H1 (cell line): Measurements from ENCODE around the gene KLF7. TPM values are rescaled to one million over a fixed set of nuclear protein-coding genes. Genes with fewer than 3 reads are reported as not detected.
A peak's percentile ranks its signal among the peaks of the same experiment; 100 is the strongest.

ENCODE experiments used
- CTCF ChIA-PET: fragments of 300-600 bp; sonication (Branson Sonifier 250); formaldehyde crosslinking; loops from one replicate; lab custom pipeline; 2021; ENCODE audit not compliant: partially characterized antibody; lab: Charles Lee
- POLR2A ChIA-PET: fragments of 300-600 bp; sonication (Branson Sonifier 250); formaldehyde crosslinking; loops from one replicate; lab custom pipeline; 2021; ENCODE audit warnings: inconsistent platforms; ENCODE audit not compliant: partially characterized antibody; lab: Charles Lee
- DNase-seq, 2 experiments: peaks; one replicate each; pipeline versions ENCODE4 v3.0.0 to v3.0.0-alpha.2; 2010 to 2022; ENCODE audit warnings: low spot score in 2 of 2, low read depth in 1 of 2, mixed read lengths in 1 of 2
- FAIRE-seq: peaks from 2 replicates; lab custom pipeline; 2011; peaks lifted over from hg19 to GRCh38; lab: Jason Lieb, UNC
- H2AFZ ChIP-seq: 2 replicates; pipeline ENCODE4 v1.8.1; 2012; ENCODE audit warnings: low read length, inconsistent platforms
- H2AK5ac ChIP-seq: 2 replicates; pipeline ENCODE4 v1.6.1; 2013; ENCODE audit warnings: low read depth, low read length
- H2BK120ac ChIP-seq: replicated peaks from 2 replicates; pipeline ENCODE3; 2013; ENCODE audit warnings: low read depth, low read length, inconsistent platforms
- H2BK12ac ChIP-seq: 2 replicates; pipeline ENCODE4 v1.6.1; 2013; ENCODE audit warnings: low read depth, low read length
- H2BK15ac ChIP-seq: 2 replicates; pipeline ENCODE4 v1.6.1; 2013; ENCODE audit warnings: low read length
- H2BK20ac ChIP-seq: 2 replicates; pipeline ENCODE4 v1.6.1; 2013; ENCODE audit warnings: low read length
- H2BK5ac ChIP-seq: 2 replicates; pipeline ENCODE4 v1.6.1; 2013; ENCODE audit warnings: low read depth, low read length
- H3K14ac ChIP-seq: 2 replicates; pipeline ENCODE4 v1.6.1; 2013; ENCODE audit warnings: inconsistent platforms; ENCODE audit not compliant: insufficient read length
- H3K18ac ChIP-seq: 2 replicates; pipeline ENCODE4 v1.6.1; 2013; ENCODE audit warnings: low read length; ENCODE audit errors: extremely low read depth
- H3K23ac ChIP-seq: 2 replicates; pipeline ENCODE4 v1.6.1; 2013; ENCODE audit warnings: inconsistent platforms; ENCODE audit not compliant: insufficient read length
- H3K23me2 ChIP-seq: 2 replicates; pipeline ENCODE4 v1.6.1; 2013; ENCODE audit warnings: low read depth, low read length
- H3K27ac ChIP-seq: 2 replicates; pipeline ENCODE4 v1.6.1; 2011; ENCODE audit warnings: low read depth, low read length, inconsistent platforms
- H3K27me3 ChIP-seq, 4 experiments: replicated peaks in 1 of 4; 1 replicate in 1 of 4; 2 replicates in 3 of 4; pipeline versions ENCODE4 v1.6.1 to v1.8.1; 2011 to 2013; ENCODE audit warnings: low read length in 3 of 4, mild to moderate bottlenecking in 3 of 4, inconsistent platforms in 2 of 4, mixed read lengths in 2 of 4, moderate library complexity in 1 of 4; ENCODE audit not compliant: control insufficient read depth in 3 of 4, insufficient read depth in 3 of 4; ENCODE audit errors: extremely low read depth in 1 of 4
- H3K36me3 ChIP-seq, 4 experiments: 2 replicates each; pipeline versions ENCODE4 v1.6.1 to v1.8.1; 2011 to 2013; ENCODE audit warnings: mild to moderate bottlenecking in 4 of 4, low read length in 3 of 4, moderate library complexity in 2 of 4, control low read depth in 1 of 4, inconsistent platforms in 1 of 4; ENCODE audit not compliant: insufficient read depth in 4 of 4, control insufficient read depth in 2 of 4
- H3K4ac ChIP-seq: replicated peaks from 2 replicates; pipeline ENCODE3; 2013; ENCODE audit warnings: low read length, low read depth, mixed read lengths, inconsistent platforms; ENCODE audit not compliant: insufficient read length
- H3K4me1 ChIP-seq, 4 experiments: replicated peaks in 1 of 4; 1 replicate in 1 of 4; 2 replicates in 3 of 4; pipeline versions ENCODE4 v1.6.1 to v1.8.1; 2011 to 2013; ENCODE audit warnings: low read length in 3 of 4, inconsistent platforms in 2 of 4, mixed read lengths in 1 of 4; ENCODE audit not compliant: insufficient read depth in 4 of 4, control insufficient read depth in 3 of 4
- H3K4me2 ChIP-seq, 2 experiments: 2 replicates each; pipeline versions ENCODE4 v1.6.1 to v1.8.1; 2011 to 2013; ENCODE audit warnings: low read depth in 2 of 2, low read length in 2 of 2, control low read depth in 1 of 2, inconsistent platforms in 1 of 2, mild to moderate bottlenecking in 1 of 2; ENCODE audit not compliant: insufficient read depth in 1 of 2
- H3K4me3 ChIP-seq, 4 experiments: fragments of 200-600, 300-600 bp in 1 of 4; sonication (generic), shearing (Covaris generic), sonication (Bioruptor Twin) in 1 of 4; 2 replicates each; pipeline versions ENCODE4 v1.5.1 to v1.8.1; 2011 to 2016; ENCODE audit warnings: low read length in 4 of 4, low read depth in 3 of 4, control low read depth in 2 of 4, inconsistent platforms in 2 of 4, mild to moderate bottlenecking in 2 of 4, mixed read lengths in 1 of 4, moderate library complexity in 1 of 4; ENCODE audit not compliant: insufficient read depth in 2 of 4; ENCODE audit errors: extremely low read depth in 1 of 4
- H3K56ac ChIP-seq: replicated peaks from 2 replicates; pipeline ENCODE3; 2013; ENCODE audit warnings: low read depth, mild to moderate bottlenecking, mixed read lengths, low read length, inconsistent platforms; ENCODE audit not compliant: insufficient read length
- H3K79me1 ChIP-seq: 2 replicates; pipeline ENCODE4 v1.6.1; 2013; ENCODE audit warnings: low read depth, low read length, control low read depth
- H3K79me2 ChIP-seq, 2 experiments: 2 replicates each; pipeline versions ENCODE4 v1.6.1 to v1.8.1; 2012 to 2013; ENCODE audit warnings: low read length in 2 of 2, mild to moderate bottlenecking in 2 of 2, inconsistent platforms in 1 of 2; ENCODE audit not compliant: insufficient read depth in 2 of 2, control insufficient read depth in 1 of 2
- H3K9ac ChIP-seq, 4 experiments: replicated peaks in 1 of 4; 1 replicate in 1 of 4; 2 replicates in 3 of 4; pipeline versions ENCODE4 v1.6.1 to v1.8.1; 2011 to 2013; ENCODE audit warnings: low read depth in 3 of 4, low read length in 3 of 4, control low read depth in 2 of 4, mild to moderate bottlenecking in 2 of 4, moderate library complexity in 2 of 4, inconsistent platforms in 1 of 4; ENCODE audit errors: extremely low read depth in 1 of 4
- H3K9me3 ChIP-seq, 2 experiments: 2 replicates each; pipeline versions ENCODE4 v1.6.1 to v1.8.1; 2012 to 2013; ENCODE audit warnings: mild to moderate bottlenecking in 2 of 2, moderate library complexity in 2 of 2, control low read depth in 1 of 2, inconsistent platforms in 1 of 2, low read depth in 1 of 2, low read length in 1 of 2, mixed read lengths in 1 of 2; ENCODE audit not compliant: insufficient read depth in 2 of 2
- H4K20me1 ChIP-seq, 2 experiments: replicated peaks in 1 of 2; 2 replicates each; pipeline versions ENCODE3 to v1.8.1; 2011 to 2013; ENCODE audit warnings: inconsistent platforms in 2 of 2, low read length in 2 of 2, mild to moderate bottlenecking in 1 of 2; ENCODE audit not compliant: insufficient read depth in 2 of 2, control insufficient read depth in 1 of 2
- H4K5ac ChIP-seq: 2 replicates; pipeline ENCODE4 v1.6.1; 2013; ENCODE audit warnings: low read length, low read depth, mixed read lengths, inconsistent platforms; ENCODE audit not compliant: insufficient read length
- H4K8ac ChIP-seq: 2 replicates; pipeline ENCODE4 v1.8.0; 2013; ENCODE audit warnings: mild to moderate bottlenecking, moderate library complexity, low read length, inconsistent platforms; ENCODE audit not compliant: insufficient read depth; ENCODE audit errors: extremely low read depth
- H4K91ac ChIP-seq: replicated peaks from 2 replicates; pipeline ENCODE3; 2013; ENCODE audit warnings: low read length, mixed read lengths, inconsistent platforms; ENCODE audit not compliant: insufficient read length
- FOSL1 ChIP-seq: IDR thresholded peaks from 2 replicates; pipeline ENCODE4 v1.6.1; 2011; ENCODE audit warnings: mild to moderate bottlenecking, low read depth, low read length, moderate library complexity; ENCODE audit not compliant: insufficient read depth
- HDAC2 ChIP-seq, 2 experiments: fragments of 300-600 bp in 1 of 2; sonication (generic) in 1 of 2; IDR thresholded peaks; 2 replicates each; pipeline ENCODE4 v1.6.1; 2011 to 2012; ENCODE audit warnings: low read depth in 2 of 2, low read length in 2 of 2, mild to moderate bottlenecking in 2 of 2, moderate library complexity in 2 of 2, borderline replicate concordance in 1 of 2, inconsistent platforms in 1 of 2
- HDAC6 ChIP-seq: IDR thresholded peaks from one replicate; pipeline ENCODE4 v1.7.1; 2012; ENCODE audit warnings: low read depth, mild to moderate bottlenecking, inconsistent platforms, low read length, moderate library complexity
- JUND ChIP-seq: IDR thresholded peaks from 2 replicates; pipeline ENCODE4 v1.6.1; 2011; ENCODE audit warnings: mild to moderate bottlenecking, improper control_type of control experiment, low read length
- SIN3A ChIP-seq, 2 experiments: IDR thresholded peaks in 1 of 2; conservative IDR thresholded peaks in 1 of 2; 2 replicates each; pipeline ENCODE4 v1.6.1; 2011 to 2012; ENCODE audit warnings: low read length in 2 of 2, improper control_type of control experiment in 1 of 2, low read depth in 1 of 2, mild to moderate bottlenecking in 1 of 2
- SIRT6 ChIP-seq: IDR thresholded peaks from one replicate; pipeline ENCODE4 v1.7.1; 2012; ENCODE audit warnings: low read length, inconsistent platforms
- WGBS, 2 experiments: shearing (Covaris generic) in 1 of 2; methylation state at CpG; one replicate each; pipeline versions ENCODE4 v1.1.6 to v1.1.7; 2013 to 2015; ENCODE audit warnings: low lambda C conversion rate in 2 of 2, mixed read lengths in 2 of 2, inconsistent platforms in 1 of 2, low coverage in 1 of 2, missing lambda C conversion rate in 1 of 2; ENCODE audit not compliant: insufficient replicate concordance in 2 of 2, insufficient coverage in 1 of 2, insufficient read length in 1 of 2; ENCODE audit errors: extremely low coverage in 1 of 2, missing lambda C conversion rate in 1 of 2; 5-methylcytosine and 5-hydroxymethylcytosine counted together
- polyA plus RNA-seq, 7 experiments: library from polyadenylated mRNA; depleted of rRNA in 3 of 7; stranded (reverse) in 5 of 7; unstranded in 2 of 7; fragments of >200 nt in 5 of 7; fragments of 200-250 nt in 2 of 7; gene quantifications; 1 replicate in 5 of 7; 2 replicates in 1 of 7; 4 replicates in 1 of 7; pipeline versions ENCODE4 v1.2.1 to v1.2.3, GENCODE V29; 2011 to 2013; ENCODE audit warnings: missing spikeins in 2 of 7, mixed read lengths in 2 of 7
- total RNA-seq: library from RNA; stranded (reverse); fragmentation: NEBNext Ultra II Directional; extraction: Animal tissue kit (Norgen Biotek cat#: 25700); gene quantifications from 2 replicates; pipeline ENCODE4 v1.2.1, GENCODE V29; 2021
- TF ChIP-seq, protein P1 (sequence below), 3 experiments: IDR thresholded peaks; 1 replicate in 2 of 3; 2 replicates in 1 of 3; pipeline versions ENCODE4 v1.5.1 to v1.6.1; 2011; ENCODE audit warnings: low read length in 3 of 3, mild to moderate bottlenecking in 3 of 3, inconsistent platforms in 2 of 3, low read depth in 1 of 3, moderate library complexity in 1 of 3; ENCODE audit not compliant: insufficient read depth in 1 of 3; ENCODE audit errors: control extremely low read depth in 1 of 3
- TF ChIP-seq, protein P2 (sequence below): IDR thresholded peaks from 2 replicates; pipeline ENCODE4 v1.6.1; 2011; ENCODE audit warnings: low read depth, mild to moderate bottlenecking, low read length; ENCODE audit not compliant: insufficient read depth

KLF7 gene
- total and polyA plus RNA-seq, 2 of the 8 experiments (the other 6 are each of a cell fraction or from before 2014, with no cell fraction given), result 9.6 to 23.3 TPM

DNA sequence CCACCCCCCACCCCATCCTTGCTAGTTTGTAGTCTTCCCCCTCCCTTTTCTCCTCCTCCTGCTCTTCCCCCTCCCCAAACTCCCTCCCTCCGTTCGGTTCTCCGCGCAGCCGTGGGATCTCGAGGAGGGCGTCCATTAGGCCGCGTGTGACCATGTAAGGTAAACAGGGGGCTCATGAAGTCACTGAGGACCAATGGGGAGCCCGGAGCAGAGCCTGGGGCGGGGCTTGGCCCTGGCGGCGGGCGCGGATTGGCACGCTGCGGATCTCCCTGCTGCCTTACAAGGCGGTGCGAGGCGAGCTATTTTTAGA is 246 bp upstream of the KLF7 start:
- Histone ChIP-seq H3K4ac (no peak overlapping the region), H3K23ac (no peak overlapping the region), H2AFZ (no peak overlapping the region), H3K27me3 (no peaks in the 10 kb centered on the region; a peak in 2 of 7 replicates), H4K5ac (no peak overlapping the region), H3K23me2 (peaks cover 25% of the 10 kb centered on the region), H3K4me1 (peaks cover 0 to 23% (median 20%) of the 10 kb centered on the region in 4 experiments; a peak in 4 of 7 replicates), H4K8ac (peak overlapping the region; percentile 99; the same call in 1 of the 2 replicates), H3K4me2 (peak overlapping the region; percentile 65 to 100; a peak in 2 of 4 replicates), H4K91ac (no peak overlapping the region), H3K18ac (no peak overlapping the region), H3K4me3 (peak overlapping the region; percentile 54 to 97 (median 76)), H3K9me3 (no peaks in the 10 kb centered on the region), H4K20me1 (no peaks in the 10 kb centered on the region), H3K56ac (no peak overlapping the region), H3K79me1 (peaks cover 4% of the 10 kb centered on the region; the same call in 1 of the 2 replicates), H3K27ac (peak overlapping the region; percentile 99), H3K36me3 (no peaks in the 10 kb centered on the region), H2BK120ac (no peak overlapping the region), H2BK5ac (no peak overlapping the region; the same call in 1 of the 2 replicates), H2BK12ac (no peak overlapping the region), H3K14ac (no peak overlapping the region), H2BK15ac (no peak overlapping the region), H2BK20ac (no peak overlapping the region), H3K9ac (peak overlapping the region in 2 of 4 experiments; percentile 95 to 97; a peak in 4 of 7 replicates), H3K79me2 (peaks cover 11 to 40% of the 10 kb centered on the region in 2 experiments; a peak in 3 of 4 replicates), H2AK5ac (no peak overlapping the region)
- ChIA-PET POLR2A (interaction anchor here (0.7 to 5.5 kb wide), 32 partner anchors 10 to 476 kb away, joined by 3 to 103 read pairs (median 4); partner anchors contain the start of gene CREB1), CTCF (interaction anchor here (0.8 to 2.5 kb wide), 7 partner anchors 10 to 380 kb away, joined by 3 to 9 read pairs (median 4); no protein-coding TSS in a partner anchor)
- DNase-seq (peak; percentile 98 to 99), FAIRE-seq (no peak)
- WGBS, 2 experiments, result 3% methylated on average over 20 of the region's 20 CpGs; no CpG with 5 or more reads in 1 of the 2 experiments
- TF ChIP-seq FOSL1 (no peak), SIRT6 (no peak), HDAC6 (no peak), JUND (peak; percentile 58; the same call in 1 of the 2 replicates), SIN3A (conservative IDR thresholded peaks at IDR 0.05 in 1 of 2, IDR thresholded peaks at IDR 0.05 in 1 of 2; ENCODE audit: low read depth in 1 of 2, low read length in 2 of 2) (0 out of 4 replicates have a peak, but pooled peaks of 1 of the 2 experiments have one; percentile 11), HDAC2 (IDR thresholded peaks at IDR 0.05; ENCODE audit: borderline replicate concordance in 1 of 2, low read depth in 2 of 2, low read length in 2 of 2) (peak in 1 of 2 experiments; percentile 73; a peak in 1 of 4 replicates)
- TF ChIP-seq, protein P1, sequence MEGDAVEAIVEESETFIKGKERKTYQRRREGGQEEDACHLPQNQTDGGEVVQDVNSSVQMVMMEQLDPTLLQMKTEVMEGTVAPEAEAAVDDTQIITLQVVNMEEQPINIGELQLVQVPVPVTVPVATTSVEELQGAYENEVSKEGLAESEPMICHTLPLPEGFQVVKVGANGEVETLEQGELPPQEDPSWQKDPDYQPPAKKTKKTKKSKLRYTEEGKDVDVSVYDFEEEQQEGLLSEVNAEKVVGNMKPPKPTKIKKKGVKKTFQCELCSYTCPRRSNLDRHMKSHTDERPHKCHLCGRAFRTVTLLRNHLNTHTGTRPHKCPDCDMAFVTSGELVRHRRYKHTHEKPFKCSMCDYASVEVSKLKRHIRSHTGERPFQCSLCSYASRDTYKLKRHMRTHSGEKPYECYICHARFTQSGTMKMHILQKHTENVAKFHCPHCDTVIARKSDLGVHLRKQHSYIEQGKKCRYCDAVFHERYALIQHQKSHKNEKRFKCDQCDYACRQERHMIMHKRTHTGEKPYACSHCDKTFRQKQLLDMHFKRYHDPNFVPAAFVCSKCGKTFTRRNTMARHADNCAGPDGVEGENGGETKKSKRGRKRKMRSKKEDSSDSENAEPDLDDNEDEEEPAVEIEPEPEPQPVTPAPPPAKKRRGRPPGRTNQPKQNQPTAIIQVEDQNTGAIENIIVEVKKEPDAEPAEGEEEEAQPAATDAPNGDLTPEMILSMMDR (IDR thresholded peaks at IDR 0.05; ENCODE audit: control extremely low read depth in 1 of 3, insufficient read depth in 1 of 3, low read depth in 1 of 3, low read length in 3 of 3), result no peak; a peak in 1 of 4 replicates
- TF ChIP-seq, protein P2, sequence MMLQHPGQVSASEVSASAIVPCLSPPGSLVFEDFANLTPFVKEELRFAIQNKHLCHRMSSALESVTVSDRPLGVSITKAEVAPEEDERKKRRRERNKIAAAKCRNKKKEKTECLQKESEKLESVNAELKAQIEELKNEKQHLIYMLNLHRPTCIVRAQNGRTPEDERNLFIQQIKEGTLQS, result no peak
